OCI-LY3 (cell line): Measurements from ENCODE around the gene PMM1.

ENCODE experiments used
- CTCF ChIP-seq: fragments of 200-600, 300-600 bp; sonication (generic); IDR thresholded peaks from 2 replicates; pipeline ENCODE4 v1.5.1; 2014; ENCODE audit warnings: antibody characterized with exemption, low read length, low read depth
- EZH2phosphoT487 ChIP-seq: fragments of 200-600 bp; shearing (Covaris generic); IDR thresholded peaks from 2 replicates; pipeline ENCODE4 v1.6.1; 2018; ENCODE audit warnings: antibody characterized with exemption, mixed run types, low read depth

GRCh38 chr22:41574847-41575381, 14.7 kb downstream of the PMM1 start:
- TF ChIP-seq CTCF: no peak
- TF ChIP-seq EZH2phosphoT487: no peak
